Fibroblast of skin of right quadriceps (primary cell): Measurements from ENCODE around the gene BUB1B.

Experiments
- DNase-seq: peaks from one replicate; pipeline ENCODE4 v3.0.0-alpha.2; 2013

BUB1B gene

GRCh38 chr15:40183636-40184463, 23.0 kb downstream of the BUB1B start:
- no peak for DNase-seq

- peak; percentile 55 for DNase-seq
Measured at GRCh38 chr15:40190591-40190990, 29.7 kb downstream of the BUB1B start.

- DNase-seq: peak; percentile 40
Measured at GRCh38 chr15:40192942-40193341, 32.1 kb downstream of the BUB1B start.

GRCh38 chr15:40197434-40197833, 36.6 kb downstream of the BUB1B start:
- DNase-seq: no peak

GRCh38 chr15:40198355-40199085, 37.7 kb downstream of the BUB1B start:
- no peak for DNase-seq

- no peak for DNase-seq
Measured at GRCh38 chr15:40204100-40204499, 43.2 kb downstream of the BUB1B start.

GRCh38 chr15:40217166-40217824, 56.4 kb downstream of the BUB1B start:
- DNase-seq: peak; percentile 60

GRCh38 chr15:40219801-40220200, 58.9 kb downstream of the BUB1B start:
- DNase-seq: no peak

GRCh38 chr15:40222131-40222530, 61.3 kb downstream of the BUB1B start:
- no peak for DNase-seq

GRCh38 chr15:40226736-40227135, 65.9 kb downstream of the BUB1B start:
- DNase-seq: no peak

GRCh38 chr15:40229316-40229715, 68.4 kb downstream of the BUB1B start:
- no peak for DNase-seq

- no peak for DNase-seq
Measured at GRCh38 chr15:40229956-40230355, 69.1 kb downstream of the BUB1B start.

- DNase-seq: peak; percentile 12
Measured at GRCh38 chr15:40232625-40233070, 71.8 kb downstream of the BUB1B start.

- no peak for DNase-seq
Measured at GRCh38 chr15:40233727-40234577, 73.1 kb downstream of the BUB1B start.

- no peak for DNase-seq
Measured at GRCh38 chr15:40234783-40235182, 73.9 kb downstream of the BUB1B start.

- DNase-seq: no peak
Measured at GRCh38 chr15:40235201-40235885, 74.5 kb downstream of the BUB1B start.

- peak; percentile 36 for DNase-seq
Measured at GRCh38 chr15:40238532-40239403, 77.9 kb downstream of the BUB1B start, which contains the start of gene PAK6. PAK6 (plus strand) TSS chr15:40239063; CDS start chr15:40264786, 25,723 bp downstream.

- DNase-seq: no peak
Measured at GRCh38 chr15:40239404-40239692, 78.5 kb downstream of the BUB1B start.

- no peak for DNase-seq
Measured at GRCh38 chr15:40239693-40240618, 79.1 kb downstream of the BUB1B start.
